Measurements from ENCODE around the gene TLX2. TPM values are rescaled to one million over a fixed set of nuclear protein-coding genes. Genes with fewer than 3 reads are reported as not detected.

Gene TLX2
- total and polyA plus RNA-seq, 2 of the 4 experiments (the other 2 are of a cell fraction) = not detected

DNA sequence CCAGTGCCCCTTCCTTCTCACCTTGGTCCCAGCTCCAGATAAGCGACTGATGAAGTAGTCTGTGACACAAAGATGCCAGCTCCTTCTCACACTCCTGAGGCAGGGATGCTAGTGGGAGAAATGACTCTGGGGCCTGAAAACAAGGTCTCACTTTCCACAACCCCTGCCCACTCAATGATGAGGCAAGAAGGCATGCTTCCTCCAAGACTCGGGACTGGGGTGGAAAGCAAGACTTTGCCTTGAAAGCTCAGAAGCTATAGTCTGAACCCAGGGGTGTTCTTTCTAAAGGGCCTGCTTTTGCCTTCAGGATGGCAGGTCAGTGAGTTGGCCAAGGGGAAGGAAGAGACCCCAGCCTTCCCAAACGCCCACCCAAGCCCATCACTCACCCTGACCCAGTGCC, 32.8 kb upstream of the TLX2 start:
- peaks cover 9% of the 10 kb centered on the region; the same call in 1 of the 2 replicates for H3K9me1 ChIP-seq (ENCODE audit: insufficient read depth, low read length)
- peak overlapping the region; percentile 5; the same call in 1 of the 2 replicates for H4K5ac ChIP-seq (ENCODE audit: low read depth, low read length)
- DNase-seq (no peak), ATAC-seq (ENCODE audit: low read depth) (no peak)
- in situ Hi-C loops (cut with MboI; ENCODE audit: low sequenced_read_pairs) = loop anchor here (5.0 to 25.0 kb wide), 2 partner anchors 96 to 381 kb away; no protein-coding TSS in a partner anchor
- no peak overlapping the region for H2BK120ac ChIP-seq (ENCODE audit: low read depth, low read length)
- H3K56ac ChIP-seq (ENCODE audit: extremely low read depth, insufficient read depth, low read length) = no peak overlapping the region
- peak overlapping the region; percentile 99 for H2AK9ac ChIP-seq (replicated peaks; ENCODE audit: low read depth, low read length, poor library complexity)
- peak overlapping the region; percentile 66; the same call in 1 of the 2 replicates for H2AK5ac ChIP-seq (ENCODE audit: low read depth, low read length)
- peak overlapping the region; percentile 79; the same call in 1 of the 2 replicates for H4K91ac ChIP-seq (ENCODE audit: insufficient read depth, low read depth, low read length)
- H4K8ac ChIP-seq (ENCODE audit: low read depth in 2 of 2, low read length in 2 of 2) = peak overlapping the region; percentile 79 to 88; a peak in 2 of 4 replicates
- H3K23ac ChIP-seq (ENCODE audit: low read depth, low read length) = peak overlapping the region; percentile 35; the same call in 1 of the 2 replicates
- no peak for TF ChIP-seq POLR2A (IDR thresholded peaks at IDR 0.05; ENCODE audit: low read depth, low read length)
- peak; percentile 47; the same call in 1 of the 2 replicates for TF ChIP-seq MXI1 (IDR thresholded peaks at IDR 0.05; ENCODE audit: borderline replicate concordance, low read depth, low read length)
- no peak for TF ChIP-seq SMC3 (IDR thresholded peaks at IDR 0.05; ENCODE audit: low read depth, low read length)
- TF ChIP-seq CHD1 (IDR thresholded peaks at IDR 0.05; ENCODE audit: low read depth, low read length) = no peak
- TF ChIP-seq RCOR1 (IDR thresholded peaks at IDR 0.05; ENCODE audit: insufficient replicate concordance, low read length) = no peak
- TF ChIP-seq NFE2L2 (IDR thresholded peaks at IDR 0.05; ENCODE audit: low read depth, low read length) = no peak
- TF ChIP-seq FOS (IDR thresholded peaks at IDR 0.05; ENCODE audit: low read depth, low read length) = no peak
- TF ChIP-seq RAD21 (IDR thresholded peaks at IDR 0.05; ENCODE audit: low read length) = no peak
- peak; percentile 61; the same call in 1 of the 2 replicates for TF ChIP-seq CEBPB (IDR thresholded peaks at IDR 0.05; ENCODE audit: low read depth, low read length)
- peak overlapping the region; percentile 100 for H2AFZ ChIP-seq (replicated peaks; ENCODE audit: low read length, poor library complexity)
- peaks cover 19 to 70% of the 10 kb centered on the region in 2 experiments for H3K79me1 ChIP-seq (ENCODE audit: low read depth in 1 of 2, low read length in 2 of 2)
- intact Hi-C loops (cut with micrococcal nuclease) = no loop called here
- peak overlapping the region; percentile 50; the same call in 1 of the 2 replicates for H3K4ac ChIP-seq (ENCODE audit: low read depth, low read length)
- H3K36me3 ChIP-seq (ENCODE audit: control insufficient read depth, insufficient read depth, low read length) = peaks cover 16% of the 10 kb centered on the region
- no CpG with 5 or more reads among the region's 3 CpGs for WGBS, 2 experiments (ENCODE audit: extremely low coverage in 2 of 2, insufficient read length in 1 of 2)
- H2BK5ac ChIP-seq (ENCODE audit: low read depth, low read length, poor library complexity, severe bottlenecking) = peak overlapping the region; percentile 83
- H3K18ac ChIP-seq (ENCODE audit: low read depth, low read length) = no peak overlapping the region
- peak overlapping the region; percentile 97 for H3K4me2 ChIP-seq (ENCODE audit: low read depth, low read length)
- peaks cover 3% of the 10 kb centered on the region; the same call in 1 of the 2 replicates for H4K20me1 ChIP-seq (ENCODE audit: insufficient read depth, low read length)
- dilution Hi-C loops (cut with HindIII; ENCODE audit: low sequenced_read_pairs, unreplicated experiment) = no loop called here
- peak overlapping the region; percentile 69; the same call in 1 of the 2 replicates for H3K14ac ChIP-seq (replicated peaks; ENCODE audit: low read depth, low read length)
- H3K4me1 ChIP-seq (ENCODE audit: control insufficient read depth, insufficient read depth, low read length) = peaks cover 11% of the 10 kb centered on the region
- H3K4me3 ChIP-seq (ENCODE audit: insufficient read depth, low read depth, low read length) = peak overlapping the region; percentile 80
- no peak overlapping the region for H2BK20ac ChIP-seq (ENCODE audit: low read depth, low read length)
- peak overlapping the region; percentile 76 for H3K9ac ChIP-seq (ENCODE audit: low read depth, low read length)
- CTCF ChIA-PET = interaction anchor here (1.5 to 3.4 kb wide), 2 partner anchors 96 to 107 kb away, joined by 4 to 17 read pairs; no protein-coding TSS in a partner anchor
- BruUV-seq (replicated peaks) = no TSS peak
- peak overlapping the region; percentile 87 for H3K27ac ChIP-seq (ENCODE audit: insufficient read depth, low read length)
- H3K9me3 ChIP-seq (ENCODE audit: control insufficient read depth, insufficient read depth, low read length) = no peaks in the 10 kb centered on the region
- POLR2A ChIA-PET (ENCODE audit: unreplicated experiment) = interaction anchor here (0.6 to 1.0 kb wide), 2 partner anchors 9 to 29 kb away, joined by 5 to 7 read pairs; partner anchors contain the start of gene MRPL53
- no peak overlapping the region for H2BK15ac ChIP-seq (ENCODE audit: low read depth, low read length)
- H3K27me3 ChIP-seq (ENCODE audit: control insufficient read depth, insufficient read depth, low read length) = no peaks in the 10 kb centered on the region
